Spinal cord (tissue), 10 donors: ENCODE results near the gene HBS1L. TPM values are rescaled to one million over a fixed set of nuclear protein-coding genes. Genes with fewer than 3 reads are reported as not detected.

Source experiments
- DNase-seq, 6 donors: peaks; one replicate each; pipeline versions ENCODE4 v3.0.0 to v3.0.0-alpha.2; 2013 to 2015; ENCODE audit warnings: low spot score in 6 of 6, low read depth in 4 of 6
- H3K27ac ChIP-seq: one replicate; pipeline ENCODE4 v1.5.1; 2013; ENCODE audit warnings: low read depth, low read length, control low read depth
- H3K27me3 ChIP-seq: one replicate; pipeline ENCODE4 v1.6.1; 2013; ENCODE audit warnings: low read length; ENCODE audit not compliant: control insufficient read depth, insufficient read depth
- H3K36me3 ChIP-seq: one replicate; pipeline ENCODE4 v1.6.1; 2013; ENCODE audit warnings: low read length; ENCODE audit not compliant: control insufficient read depth, insufficient read depth
- H3K4me1 ChIP-seq: one replicate; pipeline ENCODE4 v1.6.1; 2013; ENCODE audit warnings: low read length; ENCODE audit not compliant: control insufficient read depth, insufficient read depth
- H3K4me3 ChIP-seq: one replicate; pipeline ENCODE4 v1.5.1; 2013; ENCODE audit warnings: low read depth, low read length, control low read depth
- H3K9me3 ChIP-seq: one replicate; pipeline ENCODE4 v1.6.1; 2013; ENCODE audit warnings: low read length; ENCODE audit not compliant: control insufficient read depth, insufficient read depth
- WGBS: methylation state at CpG from one replicate; pipeline ENCODE4 v1.1.5; 2013; ENCODE audit warnings: missing lambda C conversion rate; ENCODE audit not compliant: insufficient coverage; 5-methylcytosine and 5-hydroxymethylcytosine counted together
- polyA plus RNA-seq, 2 donors: library from polyadenylated mRNA; unstranded; fragments of 120-200 nt; gene quantifications; one replicate each; pipeline ENCODE4 v1.2.1, GENCODE V29; 2013; ENCODE audit not compliant: insufficient read length in 2 of 2
- total RNA-seq, 2 donors: library from RNA; depleted of rRNA in 1 of 2; stranded (reverse); fragments of 120-200 nt in 1 of 2; fragments of >200 nt in 1 of 2; gene quantifications; one replicate each; pipeline versions ENCODE4 v1.2.3 to v1.2.4, GENCODE V29; 2013 to 2014
- donor health status: healthy.

Gene HBS1L
- total and polyA plus RNA-seq, 4 donors: 63.7 to 121 (median 89.1) TPM

DNA sequence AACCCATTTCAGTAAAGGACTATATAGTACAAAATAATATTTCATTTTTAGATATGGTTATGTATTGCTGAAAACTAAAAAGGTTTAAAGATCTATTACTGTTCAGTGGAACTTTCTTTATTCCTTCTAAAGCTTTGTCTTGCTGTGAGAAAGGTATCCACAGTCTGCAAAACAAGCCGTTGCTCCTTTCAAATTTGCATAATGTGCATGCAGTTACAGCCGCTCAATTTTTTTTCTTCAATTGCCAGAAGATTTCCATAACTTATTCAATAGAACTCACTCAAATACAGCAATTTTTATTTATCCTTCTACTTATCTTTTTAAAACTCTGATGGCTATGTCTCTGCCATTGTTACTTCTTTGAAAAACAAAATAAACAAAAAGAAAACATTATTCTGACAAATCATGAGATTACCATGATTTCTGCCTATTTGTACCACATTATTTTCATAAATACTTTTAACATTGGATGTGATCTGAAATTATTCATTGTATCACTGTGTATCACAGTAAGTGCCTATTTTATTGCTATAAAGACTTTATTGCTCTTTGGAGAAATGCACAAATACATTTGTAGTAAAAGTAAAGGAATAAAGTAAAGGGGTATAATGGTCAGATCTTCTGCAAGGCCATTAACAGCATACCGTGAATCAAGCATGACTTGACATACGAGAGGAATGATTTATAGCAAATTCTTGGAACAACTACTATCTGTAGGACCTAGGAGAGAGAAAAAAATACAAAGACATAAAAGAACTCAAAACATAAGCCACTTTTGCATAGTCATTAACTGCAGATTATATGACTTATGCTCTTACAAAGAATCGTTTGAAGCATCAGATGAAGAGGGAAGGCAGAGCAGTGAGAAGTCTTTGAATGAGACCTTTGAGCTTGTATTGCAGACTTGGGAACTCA, 29.6 kb upstream of the HBS1L start:
- Histone ChIP-seq H3K4me3 (no peak overlapping the region), H3K4me1 (no peaks in the 10 kb centered on the region), H3K27me3 (no peaks in the 10 kb centered on the region), H3K9me3 (peaks cover 1% of the 10 kb centered on the region), H3K27ac (no peak overlapping the region), H3K36me3 (no peaks in the 10 kb centered on the region)
- WGBS: 50% methylated on average over 1 of the region's 5 CpGs
- DNase-seq: peak in 1 of 6 donors; percentile 9

DNA sequence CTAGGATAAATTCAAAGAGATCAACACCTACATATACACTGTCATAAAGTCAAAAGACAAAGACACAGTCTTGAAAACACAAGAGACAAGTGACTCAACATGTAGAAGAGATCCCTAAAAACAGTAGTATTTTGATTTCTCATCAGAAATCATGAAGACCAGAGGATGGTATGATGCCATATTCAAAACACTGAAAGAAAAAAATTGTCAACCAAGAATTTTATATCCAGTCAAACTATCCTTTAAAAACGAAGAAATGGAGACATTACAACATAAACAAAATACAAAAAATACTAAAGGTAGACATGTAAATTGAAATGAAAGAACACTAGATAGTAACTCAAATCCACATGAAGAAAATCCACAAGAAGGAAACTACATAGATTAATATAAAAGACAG, 27.3 kb upstream of the HBS1L start:
- H3K27ac ChIP-seq: no peak overlapping the region
- no peaks in the 10 kb centered on the region for H3K36me3 ChIP-seq
- H3K4me3 ChIP-seq: no peak overlapping the region
- WGBS: no CpG with 5 or more reads among the region's 1 CpG
- no peak for DNase-seq
- no peaks in the 10 kb centered on the region for H3K27me3 ChIP-seq
- peaks cover 1% of the 10 kb centered on the region for H3K9me3 ChIP-seq
- H3K4me1 ChIP-seq: no peaks in the 10 kb centered on the region

DNA sequence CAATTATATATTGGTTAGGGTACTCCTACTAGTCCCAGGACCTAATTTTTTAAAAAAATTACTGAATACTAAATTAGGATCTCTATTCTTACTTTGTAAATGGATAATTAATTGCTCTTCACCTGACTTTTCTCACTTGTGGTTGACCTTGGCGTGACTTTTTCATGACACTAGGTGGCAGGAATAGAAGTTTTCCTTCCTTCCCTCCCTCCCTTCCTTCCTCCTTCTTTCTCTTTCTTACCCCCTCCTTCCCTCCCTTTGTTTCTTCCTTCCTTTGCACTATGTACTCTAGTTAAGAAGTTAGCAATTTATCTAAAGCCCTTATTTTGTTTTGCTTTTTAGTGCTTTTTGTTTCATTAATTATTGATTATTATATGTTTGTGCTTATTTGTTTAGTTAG, 20.4 kb upstream of the HBS1L start:
- no peaks in the 10 kb centered on the region for H3K36me3 ChIP-seq
- WGBS: no CpG with 5 or more reads among the region's 1 CpG
- H3K4me1 ChIP-seq: no peaks in the 10 kb centered on the region
- no peaks in the 10 kb centered on the region for H3K9me3 ChIP-seq
- DNase-seq: no peak
- H3K4me3 ChIP-seq: no peak overlapping the region
- no peaks in the 10 kb centered on the region for H3K27me3 ChIP-seq
- no peak overlapping the region for H3K27ac ChIP-seq

DNA sequence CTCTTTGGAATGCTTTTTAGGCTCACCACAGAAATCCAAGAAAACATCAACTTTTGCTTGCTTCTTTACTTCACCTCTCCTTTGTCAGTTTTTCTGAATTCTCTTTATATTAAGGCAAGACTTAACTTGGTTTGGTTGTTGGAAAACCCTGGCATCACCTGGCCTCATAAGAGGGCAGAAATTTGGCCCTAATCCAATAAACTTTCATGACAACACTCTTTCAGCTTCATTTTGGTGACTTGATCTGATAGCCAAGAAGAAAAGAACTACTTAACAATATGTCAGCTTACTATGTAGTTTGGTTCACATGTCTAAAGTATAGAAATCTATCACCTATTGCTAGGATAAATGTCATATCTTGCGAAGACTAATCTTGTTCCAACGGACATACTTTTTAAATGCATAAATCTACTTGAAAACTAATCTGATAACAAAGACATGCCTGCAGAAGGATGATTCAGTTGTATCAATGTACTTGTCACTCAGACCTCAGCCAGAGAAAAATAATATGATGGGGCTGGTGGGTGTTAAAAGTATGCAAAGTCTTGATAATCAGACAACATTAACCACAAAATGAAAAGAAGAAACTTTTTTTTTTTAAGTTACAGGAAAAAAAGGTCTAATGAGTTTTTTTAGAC, 19.3 kb upstream of the HBS1L start:
- Histone ChIP-seq H3K27me3 (no peaks in the 10 kb centered on the region), H3K4me3 (no peak overlapping the region), H3K4me1 (no peaks in the 10 kb centered on the region), H3K9me3 (no peaks in the 10 kb centered on the region), H3K36me3 (no peaks in the 10 kb centered on the region), H3K27ac (no peak overlapping the region)
- no peak for DNase-seq
- no CpG with 5 or more reads among the region's 2 CpGs for WGBS

DNA sequence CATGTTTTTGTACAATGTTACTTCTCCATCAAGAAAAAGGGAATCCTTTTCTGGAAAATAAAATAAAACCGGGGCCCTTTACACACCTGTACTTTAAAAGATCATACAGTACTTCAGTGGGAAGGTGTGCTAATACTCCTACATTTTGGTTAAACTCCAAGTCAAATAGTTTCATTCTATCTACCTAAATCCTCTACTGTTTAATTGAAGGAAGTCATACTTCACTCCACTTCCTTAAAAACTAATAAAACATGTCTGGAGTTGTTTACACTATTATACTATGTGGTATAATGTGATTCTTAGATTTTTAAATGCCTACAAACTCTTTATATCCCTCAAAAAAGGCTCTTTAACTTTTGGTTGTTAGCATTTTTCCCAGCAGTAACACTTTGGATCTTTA, 18.6 kb upstream of the HBS1L start:
- H3K9me3 ChIP-seq: no peaks in the 10 kb centered on the region
- no peaks in the 10 kb centered on the region for H3K27me3 ChIP-seq
- no CpG with 5 or more reads among the region's 1 CpG for WGBS
- no peak for DNase-seq
- no peaks in the 10 kb centered on the region for H3K4me1 ChIP-seq
- no peak overlapping the region for H3K4me3 ChIP-seq
- H3K27ac ChIP-seq: no peak overlapping the region
- no peaks in the 10 kb centered on the region for H3K36me3 ChIP-seq

DNA sequence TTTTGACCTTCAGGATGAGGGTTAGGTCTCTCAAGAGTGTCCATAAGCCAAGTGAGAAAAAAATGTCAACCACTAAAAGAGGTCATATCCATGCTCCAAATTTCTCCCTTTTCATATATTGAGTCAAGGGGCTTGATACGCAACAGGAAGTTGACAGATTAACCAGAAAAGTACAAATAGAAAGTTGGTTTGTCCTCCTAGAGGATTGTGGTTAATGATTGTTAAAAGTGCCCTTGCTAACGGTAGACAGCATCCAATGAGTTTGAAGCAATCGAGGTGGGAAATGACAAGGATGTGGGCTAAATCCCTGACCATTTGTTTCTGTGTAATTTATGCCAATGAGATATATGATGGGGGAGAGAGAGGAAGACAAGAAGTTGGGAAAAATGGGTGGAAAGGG, 18.1 kb upstream of the HBS1L start:
- H3K4me1 ChIP-seq: no peaks in the 10 kb centered on the region
- no peaks in the 10 kb centered on the region for H3K36me3 ChIP-seq
- no peaks in the 10 kb centered on the region for H3K27me3 ChIP-seq
- no peak overlapping the region for H3K27ac ChIP-seq
- no peak overlapping the region for H3K4me3 ChIP-seq
- H3K9me3 ChIP-seq: no peaks in the 10 kb centered on the region
- WGBS: 91% methylated on average over 2 of the region's 3 CpGs
- DNase-seq: no peak

DNA sequence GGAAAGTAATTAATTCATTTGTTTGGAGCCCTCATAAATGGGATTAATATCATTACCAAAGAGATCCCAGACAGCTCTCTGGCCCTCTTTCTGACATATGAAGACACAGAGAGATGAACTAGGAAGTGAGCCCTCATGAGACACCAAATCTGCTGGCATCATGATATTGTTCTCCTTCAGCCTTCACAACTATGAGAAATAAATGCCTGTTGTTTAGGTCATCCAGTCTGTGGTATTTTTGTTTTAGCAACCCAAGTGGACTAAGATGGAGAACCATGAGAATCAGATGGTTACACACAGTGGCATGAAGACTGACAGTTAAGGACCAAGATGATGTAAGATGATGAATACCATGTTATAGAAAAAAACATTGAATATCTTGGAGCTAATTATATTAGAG, 16.9 kb upstream of the HBS1L start:
- no peak overlapping the region for H3K4me3 ChIP-seq
- DNase-seq: no peak
- H3K36me3 ChIP-seq: no peaks in the 10 kb centered on the region
- no peak overlapping the region for H3K27ac ChIP-seq
- no peaks in the 10 kb centered on the region for H3K4me1 ChIP-seq
- no peaks in the 10 kb centered on the region for H3K27me3 ChIP-seq
- no peaks in the 10 kb centered on the region for H3K9me3 ChIP-seq

DNA sequence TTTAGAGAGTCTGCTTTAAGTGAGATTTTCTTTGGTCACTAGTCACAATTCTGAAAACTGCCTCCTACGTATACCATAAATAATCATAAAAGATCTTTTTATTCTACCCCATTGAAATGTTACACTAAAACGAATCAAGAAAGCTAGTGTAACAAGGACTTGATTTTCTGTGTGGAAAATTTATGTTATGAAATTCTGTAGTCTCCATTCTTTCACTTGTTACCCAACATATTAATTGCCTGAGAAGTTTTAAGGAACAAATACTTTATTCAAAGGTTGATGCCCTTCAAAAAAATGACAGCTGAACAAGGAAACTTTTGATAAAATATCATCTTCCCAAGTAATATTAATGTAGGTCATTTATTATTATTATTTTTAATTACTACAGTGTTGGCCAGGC, 13.3 kb upstream of the HBS1L start:
- Histone ChIP-seq H3K27me3 (no peaks in the 10 kb centered on the region), H3K9me3 (no peaks in the 10 kb centered on the region), H3K36me3 (no peaks in the 10 kb centered on the region), H3K27ac (no peak overlapping the region), H3K4me3 (no peak overlapping the region), H3K4me1 (no peaks in the 10 kb centered on the region)
- DNase-seq: no peak
- no CpG with 5 or more reads among the region's 2 CpGs for WGBS

DNA sequence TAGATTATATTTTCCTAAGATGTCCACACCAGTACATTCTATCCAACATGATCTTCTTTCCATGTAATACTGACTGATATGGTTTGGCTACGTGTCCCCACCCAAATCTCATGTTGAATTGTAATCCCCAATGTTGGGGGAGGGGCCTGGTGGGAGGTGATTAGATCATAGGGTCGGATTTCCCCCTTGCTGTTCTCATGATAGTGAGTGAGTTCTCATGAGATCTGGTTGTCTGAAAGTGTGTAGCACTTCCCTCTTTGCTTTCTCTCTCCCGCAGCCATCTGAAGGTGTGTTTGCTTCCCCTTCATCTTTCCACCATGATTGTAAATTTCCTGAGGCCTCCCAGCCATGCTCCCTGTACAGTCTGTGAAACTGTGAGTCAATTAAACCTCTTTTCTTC, 12.2 kb upstream of the HBS1L start:
- WGBS: no CpG with 5 or more reads among the region's 3 CpGs
- Histone ChIP-seq H3K4me3 (no peak overlapping the region), H3K27me3 (no peaks in the 10 kb centered on the region), H3K27ac (no peak overlapping the region), H3K4me1 (no peaks in the 10 kb centered on the region), H3K9me3 (no peaks in the 10 kb centered on the region), H3K36me3 (no peaks in the 10 kb centered on the region)
- DNase-seq: no peak

DNA sequence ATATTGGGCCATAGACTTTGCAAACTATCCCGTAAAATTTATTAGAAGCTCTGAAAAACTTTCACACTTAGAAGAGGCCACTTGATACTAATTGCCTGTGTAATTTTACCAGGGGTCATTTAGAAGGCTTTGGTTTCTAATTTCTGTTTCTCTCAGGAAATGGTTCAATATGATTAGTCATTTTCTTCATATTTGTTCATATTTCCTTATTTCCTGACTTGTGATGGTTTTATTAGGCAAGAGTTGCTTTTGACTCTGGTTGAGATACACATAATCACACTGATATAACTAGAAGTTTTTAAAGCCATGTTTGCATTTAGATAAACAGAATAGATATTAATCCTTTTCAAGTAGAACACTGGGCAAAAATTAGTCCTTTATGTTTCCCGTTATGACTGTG, 11.8 kb upstream of the HBS1L start:
- Histone ChIP-seq H3K4me3 (no peak overlapping the region), H3K27ac (no peak overlapping the region), H3K9me3 (no peaks in the 10 kb centered on the region), H3K4me1 (no peaks in the 10 kb centered on the region), H3K27me3 (no peaks in the 10 kb centered on the region), H3K36me3 (no peaks in the 10 kb centered on the region)
- no peak for DNase-seq
- no CpG with 5 or more reads among the region's 2 CpGs for WGBS
